Heart left ventricle (tissue), 16 donors: Measurements from ENCODE around the gene ZNF804B. TPM values are rescaled to one million over a fixed set of nuclear protein-coding genes. Genes with fewer than 3 reads are reported as not detected.

Source experiments
- ATAC-seq, 4 donors: fragments of 200-7000 bp; cut with Tn5 transposase; one replicate each; pipeline ENCODE4 v1.9.1; 2020 to 2022; ENCODE audit warnings: moderate library complexity in 4 of 4, mild to moderate bottlenecking in 3 of 4, moderate number of reproducible peaks in 1 of 4
- DNase-seq, 5 donors: peaks; one replicate each; pipeline ENCODE4 v3.0.0-alpha.2; 2020
- H3K27ac ChIP-seq, 12 donors: fragments of 200-600 bp; sonication (generic) in 4 of 12; one replicate each; pipeline versions ENCODE4 v1.5.0 to v1.8.0; 2016 to 2022; ENCODE audit warnings: mild to moderate bottlenecking in 2 of 12
- H3K27me3 ChIP-seq, 9 donors: fragments of 200-600 bp; sonication (generic) in 2 of 9; one replicate each; pipeline versions ENCODE4 v1.5.1 to v1.8.0; 2016 to 2022; ENCODE audit warnings: mild to moderate bottlenecking in 3 of 9
- H3K36me3 ChIP-seq, 9 donors: fragments of 200-600 bp; sonication (generic) in 2 of 9; one replicate each; pipeline versions ENCODE4 v1.5.0 to v1.8.0; 2018 to 2022; ENCODE audit warnings: mild to moderate bottlenecking in 2 of 9
- H3K4me1 ChIP-seq, 12 donors: fragments of 200-600 bp; sonication (generic) in 4 of 12; one replicate each; pipeline versions ENCODE4 v1.5.0 to v1.8.0; 2016 to 2022; ENCODE audit warnings: mild to moderate bottlenecking in 3 of 12
- H3K4me3 ChIP-seq, 12 donors: fragments of 200-600 bp; sonication (generic) in 4 of 12; one replicate each; pipeline versions ENCODE4 v1.5.0 to v1.8.0; 2017 to 2022; ENCODE audit warnings: mild to moderate bottlenecking in 9 of 12, moderate library complexity in 4 of 12
- H3K9me3 ChIP-seq, 12 donors: fragments of 200-600 bp; sonication (generic) in 4 of 12; one replicate each; pipeline versions ENCODE4 v1.5.0 to v1.8.0; 2016 to 2022; ENCODE audit warnings: mild to moderate bottlenecking in 1 of 12
- CTCF ChIP-seq, 12 donors: fragments of 200-600 bp; sonication (generic) in 4 of 12; IDR thresholded peaks; one replicate each; pipeline versions ENCODE4 v1.5.0 to v1.8.0; 2018 to 2022; ENCODE audit warnings: antibody characterized with exemption in 12 of 12, mild to moderate bottlenecking in 5 of 12
- POLR2A ChIP-seq, 2 donors: fragments of 450-650 bp; IDR thresholded peaks; one replicate each; pipeline ENCODE4 v1.6.1; 2017; ENCODE audit warnings: antibody characterized with exemption in 2 of 2, mild to moderate bottlenecking in 2 of 2, moderate library complexity in 2 of 2
- WGBS, 4 donors: extraction: QIAGEN DNeasy Blood & Tissue Kit in 2 of 4; methylation state at CpG; one replicate each; pipeline versions ENCODE4 v1.1.5 to v1.1.7; 2013 to 2018; 5-methylcytosine and 5-hydroxymethylcytosine counted together
- intact Hi-C, 10 donors: fragments of 100-400 bp; cut with DNase I; formaldehyde crosslinking; loops; one replicate each; pipeline versions ENCODE4 v1.11.1 to v1.14.2; 2022
- polyA plus RNA-seq, 2 donors: library from polyadenylated mRNA; stranded (reverse); fragments of 200-250 nt; gene quantifications; one replicate each; pipeline ENCODE4 v1.2.3, GENCODE V29; 2013
- total RNA-seq, 9 donors: library from RNA; depleted of rRNA in 2 of 9; stranded (reverse); fragments of >200 nt in 2 of 9; fragmentation: NEBNext Ultra II Directional in 3 of 9; extraction: Animal tissue kit (Norgen Biotek cat#: 25700) in 3 of 9; gene quantifications; one replicate each; pipeline versions ENCODE4 v1.1.0 to v1.2.4, GENCODE V29; 2016 to 2023
- donor health status: ischemic (EF 13 %, LVEDD 7.1; RV severe dilation, severe dysfunction).
- donor health status: healthy with polysubstance abuse.
- donor health status: DM: no; HTN: yes; CAD: no.
- donor health status: DM: no; HTN: no; CAD: no.
- donor health status: ischemic (EF 25% LVEDD 6.9; RV normal size, moderate dysfunction).
- donor health status: ischemic (EF 25% LVEDD 5.7; RV mildly dilated, moderate dysfunction).
- donor health status: healthy.
- donor health status: DM: yes; HTN: yes; CAD: no.
- donor health status: ischemic (EF 35%, LVEDD 5.7; RV mildly dilated, moderate dysfunction).
- donor health status: nonischemic (EF 11% LVEDD 7.7; RV severe dilation, severe dysfunction).
- donor health status: DM: yes; HTN: yes; CAD: no.
- donor health status: PGD.
- donor health status: ischemic (EF 29% LVEDD 5.4; RV normal size, mild dysfunction).
- donor health status: nonischemic (EF 23%, LVEDD 6.1; RV moderate dilation, normal function).

Gene ZNF804B
- total and polyA plus RNA-seq, 11 donors = not detected

DNA sequence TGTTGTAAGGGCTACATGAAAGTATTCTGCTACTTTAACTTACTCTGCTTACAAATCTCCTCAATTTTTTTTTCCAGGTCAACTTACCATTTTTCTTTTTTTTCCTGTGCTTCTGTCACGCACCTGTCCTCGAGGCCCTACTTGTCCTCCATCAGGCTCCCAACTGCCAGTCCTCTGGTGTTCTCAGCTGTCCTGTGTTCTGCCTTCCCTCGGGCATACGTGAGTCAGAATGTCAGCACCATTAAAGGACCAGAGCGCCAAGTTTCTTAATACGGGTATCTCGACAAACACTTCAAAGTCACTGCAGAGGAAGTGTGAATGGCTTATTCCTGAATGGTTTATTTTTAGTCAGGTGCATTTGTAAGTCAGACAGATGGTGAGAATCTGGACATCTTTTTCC lies 36.1 kb downstream of the ZNF804B start, which contains the start of gene TEX47:
TSS of gene TEX47 (minus strand) at position 185 of the 400 bp plus-strand sequence. CDS start 795 bp downstream, outside the sequence.
- Histone ChIP-seq H3K4me1 (no peaks in the 10 kb centered on the region), H3K27ac (no peak within 1 kb of the TSS), H3K4me3 (no peak within 1 kb of the TSS), H3K36me3 (no peaks in the 10 kb centered on the region), H3K9me3 (no peaks in the 10 kb centered on the region), H3K27me3 (no peaks in the 10 kb centered on the region)
- ATAC-seq (no peak), DNase-seq (no peak)
- intact Hi-C loops = loop anchor here in 1 of 10 donors (10.0 kb wide), 1 partner anchor 1639 kb away; no protein-coding TSS in a partner anchor
- 36 to 39% (median 39%) methylated on average over 7 of the region's 7 CpGs for WGBS, 4 donors
- no peak for TF ChIP-seq CTCF (IDR thresholded peaks at IDR 0.05)
- TF ChIP-seq POLR2A (IDR thresholded peaks at IDR 0.05) = no peak

GRCh38 chr7:88801046-88801445 lies 41.5 kb downstream of the ZNF804B start:
- no peaks in the 10 kb centered on the region for H3K9me3 ChIP-seq
- H3K36me3 ChIP-seq = no peaks in the 10 kb centered on the region
- TF ChIP-seq POLR2A (IDR thresholded peaks at IDR 0.05) (no peak), CTCF (IDR thresholded peaks at IDR 0.05) (no peak)
- no peaks in the 10 kb centered on the region for H3K27me3 ChIP-seq
- DNase-seq = no peak
- ATAC-seq = no peak
- H3K4me3 ChIP-seq = no peak overlapping the region
- H3K27ac ChIP-seq = no peak overlapping the region
- intact Hi-C loops = no loop called here
- H3K4me1 ChIP-seq = no peaks in the 10 kb centered on the region
- WGBS, 4 donors = 65 to 69% (median 67%) methylated on average over 3 of the region's 3 CpGs

DNA sequence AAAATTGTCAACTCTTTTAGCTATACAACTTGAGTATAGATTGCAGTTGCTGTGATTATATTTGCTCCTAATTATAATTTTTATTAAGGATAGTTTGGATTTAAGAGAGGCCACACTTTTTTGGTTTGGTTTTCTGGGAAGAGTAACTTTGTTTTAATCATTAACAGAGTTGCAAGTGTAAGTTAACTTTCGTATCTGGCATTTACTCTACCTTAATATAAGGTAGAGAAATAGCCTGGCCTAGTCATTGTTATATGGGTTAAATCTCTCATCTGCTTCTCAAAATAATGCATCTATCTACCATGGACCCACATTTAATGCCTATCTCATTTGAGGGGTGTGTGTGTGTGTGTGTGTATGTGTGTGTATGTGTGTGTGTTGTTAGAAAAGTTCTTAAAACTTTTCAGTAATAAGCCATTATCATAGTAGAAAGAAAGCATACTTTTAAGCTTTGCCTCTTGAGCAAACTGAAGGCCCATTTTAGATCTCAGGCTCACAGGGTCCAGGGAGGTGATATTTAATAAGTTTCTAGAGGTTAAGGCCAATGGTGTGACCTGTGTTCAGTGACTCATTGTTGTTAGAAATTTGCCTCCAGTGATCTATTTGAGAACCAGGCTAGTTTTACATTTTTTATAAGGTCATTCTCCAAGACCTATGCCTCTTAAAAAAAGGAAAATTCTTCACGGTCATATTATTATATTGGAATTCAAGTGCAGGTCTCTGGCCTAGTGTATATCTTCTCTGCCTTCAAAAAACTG lies 47.0 kb downstream of the ZNF804B start:
- 84 to 95% (median 84%) methylated on average over 2 of the region's 2 CpGs for WGBS, 4 donors
- H3K27me3 ChIP-seq = no peaks in the 10 kb centered on the region
- DNase-seq = no peak
- TF ChIP-seq POLR2A (IDR thresholded peaks at IDR 0.05) (no peak), CTCF (IDR thresholded peaks at IDR 0.05) (no peak)
- no peaks in the 10 kb centered on the region for H3K4me1 ChIP-seq
- H3K4me3 ChIP-seq = no peak overlapping the region
- intact Hi-C loops = no loop called here
- no peak overlapping the region for H3K27ac ChIP-seq
- ATAC-seq = no peak
- no peaks in the 10 kb centered on the region for H3K9me3 ChIP-seq
- H3K36me3 ChIP-seq = no peaks in the 10 kb centered on the region

DNA sequence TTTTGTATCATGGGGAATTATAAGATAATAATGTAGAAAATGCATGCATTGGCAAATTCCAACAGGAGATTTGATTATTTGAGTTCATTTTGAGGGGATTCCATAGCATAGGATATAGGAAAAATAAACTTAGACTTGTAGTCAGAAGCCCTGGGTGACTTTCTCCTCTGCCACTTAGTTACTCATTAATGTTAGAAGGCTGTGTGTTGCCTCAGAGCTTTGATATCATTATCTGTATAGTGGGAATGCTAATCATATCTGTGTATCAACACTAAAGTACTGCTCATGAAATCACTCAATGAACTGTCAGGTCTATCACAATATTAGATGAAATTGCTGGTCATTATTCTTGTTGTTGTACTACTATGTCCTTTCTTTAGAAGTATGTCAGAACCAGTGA lies 59.1 kb downstream of the ZNF804B start:
- Histone ChIP-seq H3K4me3 (no peak overlapping the region), H3K36me3 (no peaks in the 10 kb centered on the region), H3K9me3 (no peaks in the 10 kb centered on the region), H3K27me3 (no peaks in the 10 kb centered on the region), H3K4me1 (no peaks in the 10 kb centered on the region), H3K27ac (no peak overlapping the region)
- DNase-seq = no peak
- ATAC-seq = no peak
- intact Hi-C loops = no loop called here
- TF ChIP-seq POLR2A (IDR thresholded peaks at IDR 0.05) (no peak), CTCF (IDR thresholded peaks at IDR 0.05) (no peak)
